DOHH2 (cell line): ENCODE measurements around the gene CYP11A1.
"Not testable (repeated sequence)": the region's sequence is repeated elsewhere in the genome, so short reads cannot be mapped to it uniquely, and the experiment has no call there.

ENCODE experiments used
- H3F3A ChIP-seq: fragments of 200-600 bp; sonication (generic), shearing (Covaris generic); 2 replicates; pipeline ENCODE4 v1.6.0; 2016; ENCODE audit warnings: antibody characterized with exemption, mild to moderate bottlenecking; ENCODE audit not compliant: control insufficient read depth, insufficient read depth
- H3K27ac ChIP-seq: fragments of 200-600 bp; sonication (generic); 2 replicates; pipeline ENCODE4 v1.5.1; 2014; ENCODE audit warnings: low read depth, mild to moderate bottlenecking, low read length, moderate library complexity
- H3K27me3 ChIP-seq: fragments of 200-600 bp; sonication (generic); 2 replicates; pipeline ENCODE4 v1.6.1; 2014; ENCODE audit warnings: mild to moderate bottlenecking, low read length, mixed read lengths; ENCODE audit not compliant: control insufficient read depth
- H3K36me3 ChIP-seq: fragments of 200-600 bp; sonication (generic); 2 replicates; pipeline ENCODE4 v1.6.1; 2014; ENCODE audit warnings: mild to moderate bottlenecking, low read length, moderate library complexity, mixed read lengths; ENCODE audit not compliant: control insufficient read depth
- H3K4me1 ChIP-seq: fragments of 200-600 bp; sonication (generic); 2 replicates; pipeline ENCODE4 v1.6.1; 2014; ENCODE audit warnings: mild to moderate bottlenecking, low read length, mixed read lengths; ENCODE audit not compliant: control insufficient read depth
- H3K4me2 ChIP-seq: fragments of 200-600 bp; sonication (generic); 2 replicates; pipeline ENCODE4 v1.6.0; 2014; ENCODE audit warnings: mild to moderate bottlenecking, low read length, moderate library complexity
- H3K4me3 ChIP-seq: fragments of 200-600 bp; sonication (generic); 2 replicates; pipeline ENCODE4 v1.5.1; 2014; ENCODE audit warnings: mild to moderate bottlenecking, low read length, mixed read lengths
- H3K79me2 ChIP-seq: fragments of 200-600 bp; sonication (generic); 2 replicates; pipeline ENCODE4 v1.6.1; 2014; ENCODE audit warnings: mild to moderate bottlenecking, low read length, mixed read lengths; ENCODE audit not compliant: control insufficient read depth
- H3K9me2 ChIP-seq: fragments of 200-600 bp; sonication (generic); replicated peaks from 2 replicates; pipeline ENCODE4 v1.6.1; 2014; ENCODE audit warnings: mild to moderate bottlenecking, low read length, mixed read lengths; ENCODE audit not compliant: control insufficient read depth
- H3K9me3 ChIP-seq: fragments of 200-600 bp; sonication (generic); 2 replicates; pipeline ENCODE4 v1.6.1; 2014; ENCODE audit warnings: antibody characterized with exemption, low read length, mixed read lengths; ENCODE audit not compliant: control insufficient read depth, insufficient read depth
- H4K20me1 ChIP-seq: fragments of 200-600 bp; sonication (generic); 2 replicates; pipeline ENCODE4 v1.6.0; 2014; ENCODE audit warnings: low read depth, mild to moderate bottlenecking, antibody characterized with exemption, low read length, moderate library complexity; ENCODE audit not compliant: control insufficient read depth, insufficient read depth
- CTCF ChIP-seq: fragments of 200-600 bp; sonication (generic); IDR thresholded peaks from one replicate; pipeline ENCODE4 v1.5.1; 2014; ENCODE audit warnings: antibody characterized with exemption, mild to moderate bottlenecking, low read depth, low read length; ENCODE audit not compliant: poor library complexity, severe bottlenecking
- EZH2phosphoT487 ChIP-seq: fragments of 200-600 bp; sonication (generic); IDR thresholded peaks from 2 replicates; pipeline ENCODE4 v1.6.1; 2017; ENCODE audit warnings: borderline replicate concordance, mild to moderate bottlenecking, antibody characterized with exemption, low read length, moderate library complexity, mixed read lengths

The CYP11A1 gene

GRCh38 chr15:74364936-74365597 lies 2.4 kb downstream of the CYP11A1 start:
- no peak for TF ChIP-seq EZH2phosphoT487
- no peak for TF ChIP-seq CTCF
- no peak overlapping the region for H3K27ac ChIP-seq

GRCh38 chr15:74362482-74362881 lies 5.0 kb downstream of the CYP11A1 start:
- Histone ChIP-seq H3K27ac (no peak overlapping the region), H3K4me1 (no peaks in the 10 kb centered on the region), H3K79me2 (no peaks in the 10 kb centered on the region), H3K9me3 (no peaks in the 10 kb centered on the region), H3K9me2 (no peaks in the 10 kb centered on the region), H4K20me1 (no peaks in the 10 kb centered on the region), H3K4me3 (no peak overlapping the region), H3F3A (no peaks in the 10 kb centered on the region), H3K36me3 (no peaks in the 10 kb centered on the region), H3K27me3 (peaks cover 19% of the 10 kb centered on the region), H3K4me2 (no peak overlapping the region)
- TF ChIP-seq CTCF (no peak), EZH2phosphoT487 (no peak)

More at GRCh38 chr15:74364936-74365597, 2.4 kb downstream of the CYP11A1 start:
- Histone ChIP-seq H3K4me3 (no peak overlapping the region), H3F3A (no peaks in the 10 kb centered on the region), H3K27me3 (peaks cover 30% of the 10 kb centered on the region), H3K4me1 (no peaks in the 10 kb centered on the region), H3K4me2 (no peak overlapping the region), H3K36me3 (no peaks in the 10 kb centered on the region), H3K9me2 (no peaks in the 10 kb centered on the region), H3K79me2 (no peaks in the 10 kb centered on the region), H4K20me1 (0 out of 2 replicates have a peak, but pooled peaks cover 3% of the 10 kb centered on the region), H3K9me3 (no peaks in the 10 kb centered on the region)

- not testable (repeated sequence) for H3K9me3 ChIP-seq
Observed at GRCh38 chr15:74360855-74361254, 6.6 kb downstream of the CYP11A1 start.

DNA sequence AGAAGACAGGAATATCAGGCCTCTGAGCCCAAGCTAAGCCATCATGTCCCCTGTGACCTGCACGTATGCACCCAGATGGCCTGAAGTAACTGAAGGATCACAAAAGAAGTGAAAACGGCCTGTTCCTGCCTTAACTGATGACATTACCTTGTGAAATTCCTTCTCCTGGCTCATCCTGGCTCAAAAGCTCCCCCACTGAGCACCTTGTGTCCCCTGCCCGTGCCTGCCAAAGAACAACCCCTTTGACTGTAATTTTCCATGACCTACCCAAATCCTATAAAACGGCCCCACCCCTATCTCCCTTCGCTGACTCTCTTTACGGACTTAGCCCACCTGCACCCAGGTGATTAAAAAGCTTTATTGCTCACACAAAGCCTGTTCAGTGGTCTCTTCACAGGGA lies 8.1 kb downstream of the CYP11A1 start:
- H3K27ac ChIP-seq, H3K9me2 ChIP-seq, H3F3A ChIP-seq, H3K79me2 ChIP-seq, H3K4me3 ChIP-seq, H3K36me3 ChIP-seq, H3K9me3 ChIP-seq, H4K20me1 ChIP-seq, H3K4me1 ChIP-seq, H3K4me2 ChIP-seq: not testable (repeated sequence)
- peaks cover 10% of the 10 kb centered on the region for H3K27me3 ChIP-seq

More at GRCh38 chr15:74360855-74361254, 6.6 kb downstream of the CYP11A1 start:
- H4K20me1 ChIP-seq, H3K4me2 ChIP-seq, H3K4me1 ChIP-seq, H3K27ac ChIP-seq, H3K4me3 ChIP-seq, H3F3A ChIP-seq, H3K36me3 ChIP-seq, H3K9me2 ChIP-seq, H3K79me2 ChIP-seq: not testable (repeated sequence)
- peaks cover 19% of the 10 kb centered on the region for H3K27me3 ChIP-seq

DNA sequence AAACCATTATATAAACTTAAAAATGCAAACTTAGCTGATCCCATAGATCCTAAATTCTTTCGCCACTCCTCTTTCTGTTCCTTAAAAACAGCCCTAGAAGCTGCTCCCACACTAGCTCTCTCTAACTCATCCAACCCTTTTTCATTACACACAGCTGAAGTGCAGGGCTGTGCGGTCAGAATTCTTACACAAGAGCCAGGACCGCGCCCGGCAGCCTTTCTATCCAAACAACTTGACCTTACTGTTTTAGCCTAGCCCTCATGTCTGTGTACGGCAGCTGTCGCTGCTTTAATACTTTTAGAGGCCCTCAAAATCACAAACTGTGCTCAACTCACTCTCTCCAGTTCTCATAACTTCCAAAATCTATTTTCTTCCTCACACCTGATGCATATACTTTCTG lies 9.9 kb downstream of the CYP11A1 start:
- not testable (repeated sequence) for H3K79me2 ChIP-seq, H3K36me3 ChIP-seq, H3K4me2 ChIP-seq, H3K27me3 ChIP-seq, H3F3A ChIP-seq, H3K4me3 ChIP-seq, H3K9me2 ChIP-seq, H3K27ac ChIP-seq, H3K9me3 ChIP-seq, H3K4me1 ChIP-seq, H4K20me1 ChIP-seq

DNA sequence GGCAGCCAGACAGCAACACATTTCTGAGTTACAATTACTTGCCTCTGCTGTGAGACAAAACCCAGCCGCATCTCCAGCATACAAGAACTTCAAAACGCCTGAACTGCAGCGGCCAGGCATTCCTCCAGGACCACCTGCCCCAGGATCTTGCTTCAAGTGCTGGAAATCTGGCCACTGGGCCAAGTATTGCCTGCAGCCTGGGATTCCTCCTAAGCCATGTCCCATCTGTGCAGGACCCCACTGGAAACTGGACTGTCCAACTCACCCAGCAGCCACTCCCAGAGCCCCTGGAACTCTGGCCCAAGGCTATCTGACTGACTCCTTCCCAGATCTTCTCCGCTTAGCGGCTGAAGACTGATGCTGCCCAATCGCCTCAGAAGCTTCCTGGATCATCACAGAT lies 11.4 kb downstream of the CYP11A1 start:
- H3K9me3 ChIP-seq, H3K4me2 ChIP-seq, H3K27ac ChIP-seq, H3K4me1 ChIP-seq, H3K9me2 ChIP-seq, H3K4me3 ChIP-seq, H3F3A ChIP-seq, H3K27me3 ChIP-seq, H3K36me3 ChIP-seq, H3K79me2 ChIP-seq, H4K20me1 ChIP-seq: not testable (repeated sequence)

- H3F3A ChIP-seq, H3K9me3 ChIP-seq, H3K79me2 ChIP-seq, H3K4me3 ChIP-seq, H3K27ac ChIP-seq, H3K4me2 ChIP-seq, H3K27me3 ChIP-seq, H3K4me1 ChIP-seq, H3K9me2 ChIP-seq, H3K36me3 ChIP-seq, H4K20me1 ChIP-seq: not testable (repeated sequence)
Observed at GRCh38 chr15:74353992-74354391, 13.5 kb downstream of the CYP11A1 start.
